K562 treated with DMSO at 1 percent for 48 hours (cell line): ENCODE measurements around the gene CT47C1. TPM values are rescaled to one million over a fixed set of nuclear protein-coding genes. Genes with fewer than 3 reads are reported as not detected.

ENCODE experiments used
- total RNA-seq: library from RNA; unstranded; fragments of 300-600 nt; gene quantifications from 2 replicates; pipeline ENCODE4 v1.2.3, GENCODE V29; 2022; ENCODE audit warnings: low replicate concordance; ENCODE audit errors: extremely low read depth

CT47C1 gene
- not detected in 2 replicates for total RNA-seq

GRCh38 chrX:119072744-119073143 lies at the start of gene CT47C1:
TSS of gene CT47C1 (plus strand) at chrX:119072993. CDS start at chrX:119073226, 233 bp downstream.

Other genes with a start within 250 kb of the CT47C1 start
- gene ZCCHC12, start 249.2 kb upstream of the CT47C1 start, total RNA-seq, result not detected in 2 replicates
- gene LONRF3, start 98.4 kb upstream of the CT47C1 start, total RNA-seq, result not detected in 2 replicates
- not detected in 2 replicates for gene KIAA1210, start 54.8 kb downstream of the CT47C1 start, total RNA-seq
- gene PGRMC1, start 163.3 kb downstream of the CT47C1 start, total RNA-seq, result 234 TPM in 1 of 2 replicates, not detected in the other